ENCODE results near the gene DUSP15.

DNA sequence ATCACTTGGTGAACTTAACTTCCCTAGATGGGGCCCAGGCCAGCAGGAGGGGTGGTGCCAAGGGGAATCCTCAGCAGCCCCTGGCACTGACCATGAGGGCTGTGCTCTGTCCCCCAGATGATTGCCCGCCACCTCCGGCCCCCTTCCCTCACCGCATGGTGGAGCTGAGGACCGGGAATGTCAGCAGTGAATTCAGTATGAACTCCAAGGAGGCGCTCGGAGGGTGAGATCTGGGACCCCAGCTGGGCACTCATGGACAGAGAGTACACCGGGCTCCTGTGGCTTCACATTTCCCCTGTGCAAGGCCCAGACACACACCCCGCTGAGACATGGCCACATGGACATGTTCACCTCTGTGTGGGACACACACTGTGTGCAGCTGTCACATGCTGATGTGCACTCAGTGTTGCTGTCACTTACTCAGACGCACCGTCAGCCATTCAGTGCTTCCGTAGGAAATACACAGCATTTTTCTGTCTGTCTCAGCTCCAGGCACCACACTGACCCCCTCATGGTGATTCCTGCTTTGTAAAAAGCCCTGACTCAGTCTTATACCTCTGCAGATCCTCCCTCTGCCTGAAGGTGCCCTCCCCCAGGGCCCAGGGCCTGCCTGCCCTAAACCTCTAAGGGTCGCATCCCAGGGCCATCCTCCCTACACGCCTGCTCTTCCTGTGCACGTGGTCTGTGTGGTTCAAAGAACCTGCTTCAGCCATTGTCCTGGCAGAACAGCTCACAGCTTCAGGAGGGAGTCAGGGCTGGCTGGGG is 46.8 kb downstream of the DUSP15 start:
- no peak for TF ChIP-seq EP300 (IDR thresholded peaks at IDR 0.05)
- no peak for TF ChIP-seq POLR2AphosphoS5 (IDR thresholded peaks at IDR 0.05)
- TF ChIP-seq, protein P1, sequence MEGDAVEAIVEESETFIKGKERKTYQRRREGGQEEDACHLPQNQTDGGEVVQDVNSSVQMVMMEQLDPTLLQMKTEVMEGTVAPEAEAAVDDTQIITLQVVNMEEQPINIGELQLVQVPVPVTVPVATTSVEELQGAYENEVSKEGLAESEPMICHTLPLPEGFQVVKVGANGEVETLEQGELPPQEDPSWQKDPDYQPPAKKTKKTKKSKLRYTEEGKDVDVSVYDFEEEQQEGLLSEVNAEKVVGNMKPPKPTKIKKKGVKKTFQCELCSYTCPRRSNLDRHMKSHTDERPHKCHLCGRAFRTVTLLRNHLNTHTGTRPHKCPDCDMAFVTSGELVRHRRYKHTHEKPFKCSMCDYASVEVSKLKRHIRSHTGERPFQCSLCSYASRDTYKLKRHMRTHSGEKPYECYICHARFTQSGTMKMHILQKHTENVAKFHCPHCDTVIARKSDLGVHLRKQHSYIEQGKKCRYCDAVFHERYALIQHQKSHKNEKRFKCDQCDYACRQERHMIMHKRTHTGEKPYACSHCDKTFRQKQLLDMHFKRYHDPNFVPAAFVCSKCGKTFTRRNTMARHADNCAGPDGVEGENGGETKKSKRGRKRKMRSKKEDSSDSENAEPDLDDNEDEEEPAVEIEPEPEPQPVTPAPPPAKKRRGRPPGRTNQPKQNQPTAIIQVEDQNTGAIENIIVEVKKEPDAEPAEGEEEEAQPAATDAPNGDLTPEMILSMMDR (IDR thresholded peaks at IDR 0.05) = no peak
- no peak for TF ChIP-seq POLR2A (IDR thresholded peaks at IDR 0.05)

All from sigmoid colon (tissue), 4 donors.